Rectal smooth muscle tissue (tissue), 1 donor: ENCODE results near the gene TMEM87B.
"Not testable (repeated sequence)": the region's sequence is repeated elsewhere in the genome, so short reads cannot be mapped to it uniquely, and the experiment has no call there.

Experiments
- H3K27ac ChIP-seq: one replicate; pipeline ENCODE4 v1.7.0; 2013; ENCODE audit warnings: low read depth, low read length, inconsistent platforms
- H3K27me3 ChIP-seq: one replicate; pipeline ENCODE4 v1.7.0; 2013; ENCODE audit warnings: low read length; ENCODE audit not compliant: control insufficient read depth, insufficient read depth
- H3K36me3 ChIP-seq: one replicate; pipeline ENCODE4 v1.7.0; 2013; ENCODE audit warnings: low read length; ENCODE audit not compliant: control insufficient read depth, insufficient read depth
- H3K4me1 ChIP-seq: one replicate; pipeline ENCODE4 v1.7.0; 2013; ENCODE audit warnings: low read length; ENCODE audit not compliant: control insufficient read depth, insufficient read depth
- H3K4me3 ChIP-seq: one replicate; pipeline ENCODE4 v1.7.0; 2013; ENCODE audit warnings: low read length
- H3K9ac ChIP-seq: one replicate; pipeline ENCODE4 v1.7.0; 2013; ENCODE audit warnings: low read length

Gene TMEM87B

DNA sequence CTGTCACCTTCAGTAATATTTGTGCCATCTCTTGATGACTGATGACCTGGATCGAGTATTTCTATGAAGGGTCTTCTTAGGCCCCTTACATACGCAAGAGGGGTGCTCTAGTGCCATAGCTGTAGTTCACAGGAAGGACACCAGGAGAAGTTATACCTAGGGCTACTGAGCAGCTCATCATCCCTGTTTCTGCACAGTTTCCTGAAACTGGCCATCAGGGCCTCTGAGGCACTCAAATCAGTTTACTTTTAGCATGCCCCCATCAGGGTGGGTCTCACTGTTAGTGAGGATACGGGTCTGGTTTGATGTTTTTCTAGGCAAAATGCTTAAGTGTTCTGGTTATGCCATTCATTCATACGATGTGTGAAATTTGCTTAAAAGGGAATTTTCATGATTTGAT, 63.1 kb downstream of the TMEM87B start:
- Histone ChIP-seq H3K27me3 (no peaks in the 10 kb centered on the region), H3K4me1 (no peaks in the 10 kb centered on the region), H3K9ac (no peak overlapping the region), H3K36me3 (peaks cover 6% of the 10 kb centered on the region), H3K27ac (no peak overlapping the region), H3K4me3 (no peak overlapping the region)

DNA sequence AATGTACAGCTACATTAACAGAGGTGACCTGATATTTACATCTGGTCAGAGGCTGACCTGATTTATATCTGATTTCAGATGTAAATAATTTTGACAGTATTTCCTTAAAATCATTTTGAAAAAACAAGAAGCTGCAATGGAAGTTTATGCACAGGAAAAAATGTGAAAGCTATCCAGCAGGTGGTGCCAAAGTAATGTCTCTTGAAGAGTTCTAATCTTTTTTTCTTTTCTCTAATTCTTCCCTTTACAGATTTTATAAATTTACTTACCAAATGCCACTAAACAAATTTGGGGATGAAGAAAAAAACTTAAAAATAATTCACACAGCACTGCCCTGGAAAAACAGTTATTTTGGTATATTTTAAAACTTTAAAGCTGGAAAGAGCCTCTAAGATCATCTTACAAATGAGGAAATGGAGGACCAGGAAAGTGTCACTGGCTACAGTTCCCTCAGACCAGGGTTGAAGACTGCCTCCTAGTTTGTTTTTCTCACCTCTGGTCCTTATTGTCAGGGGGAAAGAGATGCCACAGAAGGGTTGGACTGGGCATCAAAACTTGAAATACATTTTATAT, 66.7 kb downstream of the TMEM87B start:
- Histone ChIP-seq H3K27me3 (no peaks in the 10 kb centered on the region), H3K9ac (no peak overlapping the region), H3K36me3 (peaks cover 6% of the 10 kb centered on the region), H3K27ac (no peak overlapping the region), H3K4me3 (no peak overlapping the region), H3K4me1 (no peaks in the 10 kb centered on the region)

DNA sequence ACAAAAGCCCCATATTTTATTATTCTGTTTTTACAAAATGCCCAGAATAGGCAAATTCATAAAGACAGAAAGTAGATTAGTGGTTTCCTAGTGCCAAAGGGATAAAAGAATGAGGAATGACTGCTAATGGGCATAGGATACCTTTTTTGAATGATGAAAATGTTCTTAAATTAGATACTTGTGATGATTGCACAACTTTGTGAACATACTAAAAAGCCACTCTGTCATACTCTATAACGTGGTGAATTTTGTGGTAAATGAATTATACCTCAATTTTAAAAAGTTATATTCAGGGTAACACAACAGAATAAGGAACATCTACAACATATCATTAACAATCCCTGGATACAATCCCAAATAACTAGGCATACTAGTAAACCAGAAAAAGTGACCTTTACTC, 74.0 kb downstream of the TMEM87B start:
- Histone ChIP-seq H3K9ac (no peak overlapping the region), H3K4me3 (no peak overlapping the region), H3K36me3 (no peaks in the 10 kb centered on the region), H3K27ac (no peak overlapping the region), H3K4me1 (no peaks in the 10 kb centered on the region), H3K27me3 (no peaks in the 10 kb centered on the region)

DNA sequence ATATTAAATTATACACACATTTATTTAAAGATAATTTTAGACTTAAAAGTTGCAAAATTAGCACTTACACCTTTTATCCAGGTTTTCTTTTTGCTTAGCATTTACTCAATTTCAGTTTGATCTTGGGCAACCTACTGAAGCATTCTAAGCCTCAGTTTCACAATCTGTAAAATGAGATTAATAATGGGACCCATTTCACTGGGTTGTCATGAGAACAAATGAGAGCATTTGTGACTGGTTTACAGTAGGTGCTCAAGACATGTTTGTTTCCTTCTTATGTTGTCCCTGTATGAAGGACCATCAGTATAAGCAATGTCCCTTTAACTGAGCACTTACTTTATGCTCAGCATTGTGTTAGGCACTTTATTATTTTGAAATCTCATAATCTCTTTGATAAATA, 78.3 kb downstream of the TMEM87B start:
- Histone ChIP-seq H3K9ac (no peak overlapping the region), H3K4me1 (no peaks in the 10 kb centered on the region), H3K4me3 (no peak overlapping the region), H3K27me3 (peaks cover 4% of the 10 kb centered on the region), H3K36me3 (no peaks in the 10 kb centered on the region), H3K27ac (no peak overlapping the region)

DNA sequence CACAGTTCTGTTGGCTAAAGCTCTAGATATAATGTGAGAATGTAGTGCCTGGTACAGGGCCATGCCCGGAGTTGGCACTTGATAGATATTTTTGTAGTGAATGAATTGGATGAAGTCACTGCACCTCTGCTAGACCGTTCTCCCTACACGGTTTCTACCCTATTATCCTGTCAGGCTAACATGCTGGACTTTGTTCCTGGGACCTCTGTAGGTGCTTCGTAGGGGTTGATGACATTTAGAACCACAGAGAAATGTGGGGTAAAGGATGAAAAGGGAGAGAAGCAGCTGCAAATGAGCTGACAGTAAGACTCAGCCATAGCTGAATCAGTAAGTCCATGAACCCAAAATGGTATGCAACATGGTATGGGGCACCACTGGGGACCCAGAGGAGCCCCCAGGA, 79.1 kb downstream of the TMEM87B start:
- H3K4me3 ChIP-seq: no peak overlapping the region
- no peak overlapping the region for H3K27ac ChIP-seq
- no peak overlapping the region for H3K9ac ChIP-seq
- no peaks in the 10 kb centered on the region for H3K36me3 ChIP-seq
- no peaks in the 10 kb centered on the region for H3K4me1 ChIP-seq
- peaks cover 4% of the 10 kb centered on the region for H3K27me3 ChIP-seq

DNA sequence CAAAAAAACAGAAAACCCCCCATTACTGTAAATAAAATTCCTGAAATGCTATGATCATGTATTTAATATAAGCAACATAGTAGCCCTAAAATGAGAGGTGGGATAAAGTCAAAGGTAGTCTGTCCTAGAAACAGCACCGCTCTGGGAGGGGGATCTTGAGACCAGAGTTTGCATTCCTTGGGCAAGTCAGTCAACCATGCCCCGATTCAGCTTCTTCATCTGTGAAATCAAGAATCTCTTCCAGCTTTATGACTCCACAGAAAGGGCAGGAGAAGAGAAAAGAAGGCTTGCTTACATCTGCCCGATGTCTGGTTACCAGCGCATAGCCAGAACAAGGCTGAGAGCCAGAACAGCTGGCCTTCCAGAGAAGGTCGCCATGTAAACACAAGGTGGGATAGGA, 81.0 kb downstream of the TMEM87B start:
- no peaks in the 10 kb centered on the region for H3K36me3 ChIP-seq
- no peak overlapping the region for H3K9ac ChIP-seq
- H3K4me3 ChIP-seq: no peak overlapping the region
- H3K4me1 ChIP-seq: no peaks in the 10 kb centered on the region
- no peak overlapping the region for H3K27ac ChIP-seq
- H3K27me3 ChIP-seq: peaks cover 4% of the 10 kb centered on the region

DNA sequence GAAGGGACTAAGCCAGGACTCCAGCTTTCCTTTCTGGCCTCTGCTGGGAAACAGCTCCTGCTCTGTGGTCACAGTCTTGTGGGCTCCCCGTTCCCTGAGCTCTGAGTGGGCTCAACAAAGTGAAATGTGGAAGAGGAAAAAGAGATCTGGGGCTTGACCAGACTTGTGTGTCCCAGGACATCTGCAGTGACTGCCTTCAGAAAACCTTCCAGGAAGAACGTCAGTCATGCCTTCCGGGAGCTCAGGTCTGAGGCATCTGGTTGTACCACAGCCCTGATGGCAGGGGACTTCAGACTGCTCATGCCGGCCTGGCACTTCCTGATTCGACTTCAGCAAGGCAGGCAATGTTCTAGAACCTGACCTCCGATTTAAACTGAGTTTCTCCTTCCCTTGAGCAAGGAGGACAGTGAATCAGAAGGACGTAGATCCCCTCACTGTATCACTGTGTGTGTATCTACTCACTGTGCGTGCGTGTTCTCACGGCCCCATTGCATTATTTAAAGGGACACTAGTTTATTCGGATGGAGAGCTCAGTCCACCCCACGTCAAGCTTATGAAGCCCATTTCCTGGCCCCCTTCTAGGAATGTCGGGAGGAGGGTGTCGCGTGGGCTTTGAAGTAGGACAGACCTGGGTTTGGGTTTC, 82.6 kb downstream of the TMEM87B start:
- H3K27me3 ChIP-seq: peaks cover 4% of the 10 kb centered on the region
- peak overlapping the region; percentile 70 for H3K4me3 ChIP-seq
- H3K4me1 ChIP-seq: no peaks in the 10 kb centered on the region
- H3K36me3 ChIP-seq: no peaks in the 10 kb centered on the region
- H3K9ac ChIP-seq: no peak overlapping the region
- no peak overlapping the region for H3K27ac ChIP-seq

DNA sequence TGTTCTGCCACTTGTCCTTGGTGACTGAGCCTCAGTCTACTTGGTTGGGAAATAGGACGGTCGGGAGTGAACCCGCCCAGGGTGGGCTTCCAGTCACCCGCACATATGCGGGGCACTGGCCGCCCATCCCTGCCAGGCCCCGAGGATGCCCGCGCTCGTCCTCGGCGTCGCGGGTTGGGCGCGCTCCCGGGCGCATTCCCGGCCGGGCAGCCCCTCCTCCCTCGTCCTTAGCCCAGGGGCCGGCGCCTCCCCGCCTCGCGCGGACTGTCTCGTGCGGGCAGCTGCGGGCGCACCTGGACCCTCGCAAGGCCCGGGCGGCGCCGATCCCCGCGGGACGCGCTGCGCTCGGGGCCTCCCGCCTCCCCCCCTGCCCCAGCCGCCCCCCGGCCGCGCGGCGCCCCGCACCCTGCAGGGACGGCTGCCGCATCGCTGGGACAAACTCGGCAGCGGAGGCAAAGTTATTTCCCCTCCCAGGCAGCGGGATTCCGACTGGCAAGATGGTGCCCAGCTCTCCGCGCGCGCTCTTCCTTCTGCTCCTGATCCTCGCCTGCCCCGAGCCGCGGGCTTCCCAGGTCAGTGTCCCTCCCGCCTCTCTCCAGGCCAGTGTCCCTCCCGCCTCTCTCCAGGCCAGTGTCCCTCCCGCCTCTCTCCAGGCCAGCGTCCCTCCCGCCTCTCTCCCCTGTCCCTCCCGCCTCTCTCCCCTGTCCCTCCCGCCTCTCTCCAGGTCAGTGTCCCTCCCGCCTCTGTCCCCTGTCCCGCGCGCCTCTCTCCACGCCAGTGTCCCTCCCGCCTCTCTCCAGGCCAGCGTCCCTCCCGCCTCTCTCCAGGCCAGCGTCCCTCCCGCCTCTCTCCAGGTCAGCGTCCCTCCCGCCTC, 83.3 kb downstream of the TMEM87B start, which contains the start of gene FBLN7:
Gene FBLN7 (plus strand): TSS at position 227 of the 874 bp plus-strand sequence. CDS start 271 bp downstream, at position 498.
- Histone ChIP-seq H3K4me1 (no peaks in the 10 kb centered on the region), H3K27ac (no peak within 1 kb of the TSS), H3K36me3 (no peaks in the 10 kb centered on the region)

DNA sequence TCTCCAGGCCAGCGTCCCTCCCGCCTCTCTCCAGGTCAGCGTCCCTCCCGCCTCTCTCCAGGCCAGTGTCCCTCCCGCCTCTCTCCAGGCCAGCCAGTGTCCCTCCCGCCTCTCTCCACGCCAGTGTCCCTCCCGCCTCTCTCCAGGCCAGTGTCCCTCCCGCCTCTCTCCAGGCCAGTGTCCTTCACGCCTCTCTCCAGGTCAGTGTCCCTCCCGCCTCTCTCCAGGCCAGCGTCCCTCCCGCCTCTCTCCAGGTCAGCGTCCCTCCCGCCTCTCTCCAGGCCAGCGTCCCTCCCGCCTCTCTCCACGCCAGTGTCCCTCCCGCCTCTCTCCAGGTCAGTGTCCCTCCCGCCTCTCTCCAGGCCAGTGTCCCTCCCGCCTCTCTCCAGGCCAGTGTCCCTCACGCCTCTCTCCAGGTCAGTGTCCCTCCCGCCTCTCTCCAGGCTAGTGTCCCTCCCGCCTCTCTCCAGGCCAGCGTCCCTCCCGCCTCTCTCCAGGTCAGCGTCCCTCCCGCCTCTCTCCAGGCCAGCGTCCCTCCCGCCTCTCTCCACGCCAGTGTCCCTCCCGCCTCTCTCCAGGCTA, 84.1 kb downstream of the TMEM87B start:
- H3K27me3 ChIP-seq, H3K9ac ChIP-seq, H3K36me3 ChIP-seq, H3K4me3 ChIP-seq, H3K27ac ChIP-seq, H3K4me1 ChIP-seq: not testable (repeated sequence)

More for the DNA sequence above, 83.3 kb downstream of the TMEM87B start, which contains the start of gene FBLN7:
- Histone ChIP-seq H3K9ac (no peak within 1 kb of the TSS), H3K4me3 (peak within 1 kb of the TSS; percentile 70), H3K27me3 (peaks cover 4% of the 10 kb centered on the region)

DNA sequence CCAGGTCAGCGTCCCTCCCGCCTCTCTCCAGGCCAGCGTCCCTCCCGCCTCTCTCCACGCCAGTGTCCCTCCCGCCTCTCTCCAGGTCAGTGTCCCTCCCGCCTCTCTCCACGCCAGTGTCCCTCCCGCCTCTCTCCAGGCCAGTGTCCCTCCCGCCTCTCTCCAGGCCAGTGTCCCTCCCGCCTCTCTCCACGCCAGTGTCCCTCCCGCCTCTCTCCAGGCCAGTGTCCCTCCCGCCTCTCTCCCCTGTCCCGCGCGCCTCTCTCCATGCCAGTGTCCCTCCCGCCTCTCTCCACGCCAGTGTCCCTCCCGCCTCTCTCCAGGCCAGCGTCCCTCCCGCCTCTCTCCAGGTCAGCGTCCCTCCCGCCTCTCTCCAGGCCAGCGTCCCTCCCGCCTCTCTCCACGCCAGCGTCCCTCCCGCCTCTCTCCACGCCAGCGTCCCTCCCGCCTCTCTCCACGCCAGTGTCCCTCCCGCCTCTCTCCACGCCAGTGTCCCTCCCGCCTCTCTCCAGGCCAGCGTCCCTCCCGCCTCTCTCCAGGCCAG, 84.7 kb downstream of the TMEM87B start:
- H3K4me1 ChIP-seq, H3K27me3 ChIP-seq, H3K9ac ChIP-seq, H3K36me3 ChIP-seq, H3K27ac ChIP-seq, H3K4me3 ChIP-seq: not testable (repeated sequence)

DNA sequence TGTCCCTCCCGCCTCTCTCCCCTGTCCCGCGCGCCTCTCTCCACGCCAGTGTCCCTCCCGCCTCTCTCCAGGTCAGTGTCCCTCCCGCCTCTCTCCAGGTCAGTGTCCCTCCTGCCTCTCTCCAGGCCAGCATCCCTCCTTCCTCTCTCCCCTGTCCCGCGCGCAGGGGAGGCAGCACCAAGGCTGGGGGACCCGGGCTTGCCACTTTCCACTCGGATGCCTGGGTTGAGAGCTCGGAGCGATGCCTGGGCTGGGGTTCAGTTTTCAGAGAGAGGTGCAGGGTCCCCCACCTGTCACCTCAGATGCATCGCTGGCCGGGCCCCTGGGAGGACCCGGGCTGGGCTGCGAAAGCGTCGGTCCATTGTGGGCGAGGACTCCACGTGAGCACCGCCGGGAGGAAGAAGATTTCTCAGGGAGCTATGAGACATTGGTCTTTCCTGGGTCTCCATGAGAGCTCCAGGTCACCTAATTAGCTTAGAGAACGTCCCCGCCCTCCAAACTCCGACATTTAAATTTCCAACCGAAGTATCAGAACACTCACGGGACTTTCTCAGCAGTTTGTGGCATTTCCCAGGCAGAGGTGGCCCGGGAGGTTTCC, 85.2 kb downstream of the TMEM87B start:
- H3K27me3 ChIP-seq: peaks cover 4% of the 10 kb centered on the region
- no peaks in the 10 kb centered on the region for H3K4me1 ChIP-seq
- H3K9ac ChIP-seq: no peak overlapping the region
- H3K27ac ChIP-seq: no peak overlapping the region
- H3K36me3 ChIP-seq: no peaks in the 10 kb centered on the region
- H3K4me3 ChIP-seq: no peak overlapping the region
